Neural cell (in vitro differentiated cells): ENCODE measurements around the gene RRH. TPM values are rescaled to one million over a fixed set of nuclear protein-coding genes. Genes with fewer than 3 reads are reported as not detected.

Experiments used
- H2AFZ ChIP-seq: fragments of 200-600, 300-800 bp; sonication (generic), shearing (Covaris generic); 2 replicates; pipeline ENCODE4 v1.6.0; 2014; ENCODE audit warnings: low read depth, mild to moderate bottlenecking, antibody characterized with exemption, low read length, moderate library complexity
- H3F3A ChIP-seq: fragments of 200-600 bp; shearing (Covaris generic); 2 replicates; pipeline ENCODE4 v1.6.1; 2016; ENCODE audit warnings: mild to moderate bottlenecking, moderate library complexity, mixed read lengths, antibody characterized with exemption, low read length; ENCODE audit not compliant: insufficient read depth, poor library complexity, severe bottlenecking
- H3K27ac ChIP-seq: fragments of 200-600, 300-800 bp; sonication (generic), shearing (Covaris generic); 2 replicates; pipeline ENCODE4 v1.5.1; 2014; ENCODE audit warnings: mild to moderate bottlenecking, low read length, moderate library complexity
- H3K27me3 ChIP-seq: fragments of 300-800, 200-600 bp; sonication (generic), shearing (Covaris generic); 2 replicates; pipeline ENCODE4 v1.6.0; 2014; ENCODE audit warnings: mild to moderate bottlenecking, low read depth, low read length, moderate library complexity; ENCODE audit not compliant: insufficient read depth
- H3K36me3 ChIP-seq: fragments of 300-800, 200-600 bp; sonication (generic), shearing (Covaris generic); 2 replicates; pipeline ENCODE4 v1.5.1; 2014; ENCODE audit warnings: mild to moderate bottlenecking, antibody characterized with exemption, low read length, moderate library complexity; ENCODE audit not compliant: insufficient read depth
- H3K4me2 ChIP-seq: fragments of 300-800, 200-600 bp; sonication (generic), shearing (Covaris generic); 2 replicates; pipeline ENCODE4 v1.6.0; 2014; ENCODE audit warnings: mild to moderate bottlenecking, low read length
- H3K4me3 ChIP-seq: fragments of 300-800, 200-600 bp; sonication (generic), shearing (Covaris generic); 2 replicates; pipeline ENCODE4 v1.5.1; 2014; ENCODE audit warnings: mild to moderate bottlenecking, low read length, moderate library complexity
- H3K79me2 ChIP-seq: fragments of 200-600 bp; shearing (Covaris generic); replicated peaks from 2 replicates; pipeline ENCODE4 v1.6.0; 2014; ENCODE audit warnings: mild to moderate bottlenecking, low read length, moderate library complexity; ENCODE audit not compliant: insufficient read depth
- H3K9ac ChIP-seq: fragments of 300-800, 200-600 bp; sonication (generic), shearing (Covaris generic); 2 replicates; pipeline ENCODE4 v1.6.1; 2016; ENCODE audit warnings: mild to moderate bottlenecking, low read length, mixed read lengths
- H3K9me2 ChIP-seq: fragments of 200-600 bp; shearing (Covaris generic); 2 replicates; pipeline ENCODE4 v1.6.1; 2016; ENCODE audit warnings: mild to moderate bottlenecking, low read length, mixed read lengths; ENCODE audit not compliant: insufficient read depth
- H3K9me3 ChIP-seq: fragments of 200-600, 300-800 bp; sonication (generic), shearing (Covaris generic); 2 replicates; pipeline ENCODE4 v1.6.1; 2016; ENCODE audit warnings: mild to moderate bottlenecking, mixed run types, low read length, moderate library complexity, mixed read lengths
- H4K20me1 ChIP-seq: fragments of 200-600 bp; shearing (Covaris generic); 2 replicates; pipeline ENCODE4 v1.6.1; 2016; ENCODE audit warnings: mild to moderate bottlenecking, mixed run types; ENCODE audit not compliant: insufficient read depth
- EP300 ChIP-seq: fragments of 450-650 bp; conservative IDR thresholded peaks from 2 replicates; pipeline ENCODE4 v1.6.1; 2014; ENCODE audit warnings: antibody characterized with exemption, mild to moderate bottlenecking, moderate library complexity; ENCODE audit not compliant: poor library complexity, severe bottlenecking
- EZH2 ChIP-seq: fragments of 200-600, 300-800 bp; shearing (Covaris generic), sonication (generic); IDR thresholded peaks from 2 replicates; pipeline ENCODE4 v1.6.1; 2014; ENCODE audit warnings: antibody characterized with exemption, low read length, borderline replicate concordance, mild to moderate bottlenecking; ENCODE audit not compliant: insufficient read depth, poor library complexity, severe bottlenecking
- MXI1 ChIP-seq: fragments of 450-650 bp; conservative IDR thresholded peaks from 2 replicates; pipeline ENCODE4 v1.6.1; 2014; ENCODE audit warnings: antibody characterized with exemption, mild to moderate bottlenecking; ENCODE audit not compliant: poor library complexity, severe bottlenecking
- POLR2AphosphoS5 ChIP-seq: IDR thresholded peaks from 2 replicates; pipeline ENCODE4 v1.6.1; 2012
- RAD21 ChIP-seq: fragments of 450-650 bp; conservative IDR thresholded peaks from 2 replicates; pipeline ENCODE4 v1.6.1; 2014; ENCODE audit warnings: antibody characterized with exemption, mild to moderate bottlenecking, moderate library complexity
- SMC3 ChIP-seq: fragments of 450-650 bp; conservative IDR thresholded peaks from 2 replicates; pipeline ENCODE4 v1.6.1; 2014; ENCODE audit warnings: antibody characterized with exemption, mild to moderate bottlenecking, moderate library complexity; ENCODE audit not compliant: poor library complexity
- TAF1 ChIP-seq: IDR thresholded peaks from 2 replicates; pipeline ENCODE4 v1.6.1; 2012; ENCODE audit warnings: low read depth
- polyA plus RNA-seq: library from polyadenylated mRNA; depleted of rRNA; stranded (reverse); fragments of >200 nt; gene quantifications from 2 replicates; pipeline ENCODE4 v1.2.3, GENCODE V29; 2014
- TF ChIP-seq, protein P1 (sequence below): IDR thresholded peaks from 2 replicates; pipeline ENCODE4 v1.6.1; 2012; ENCODE audit warnings: borderline replicate concordance
- TF ChIP-seq, protein P2 (sequence below): fragments of 450-650 bp; IDR thresholded peaks from 2 replicates; pipeline ENCODE4 v1.5.1; 2014; ENCODE audit warnings: antibody characterized with exemption, mild to moderate bottlenecking, moderate library complexity; ENCODE audit not compliant: poor library complexity, severe bottlenecking

Gene RRH
- polyA plus RNA-seq, 1 donor from 2014 or later: 1.2 TPM

DNA sequence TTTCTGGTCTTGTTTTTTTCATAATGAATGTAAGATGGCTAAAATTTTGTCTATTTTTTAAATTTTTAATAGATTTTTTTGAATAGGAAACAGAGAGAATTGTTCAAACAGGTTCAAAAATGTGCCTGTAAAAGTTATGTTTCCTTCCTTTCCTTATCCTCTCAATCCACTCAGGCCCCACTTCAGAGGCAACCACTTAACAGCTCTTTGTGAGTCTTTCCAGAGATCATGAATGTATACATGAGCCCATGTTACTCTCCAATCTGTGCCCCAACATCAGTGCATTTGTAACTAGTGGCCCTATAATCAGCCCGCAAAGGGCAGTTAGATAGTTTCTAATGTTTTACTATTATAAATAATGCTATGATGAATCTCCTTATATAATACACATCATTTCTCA lies 40.0 kb upstream of the RRH start:
- H3K79me2 ChIP-seq: no peaks in the 10 kb centered on the region

DNA sequence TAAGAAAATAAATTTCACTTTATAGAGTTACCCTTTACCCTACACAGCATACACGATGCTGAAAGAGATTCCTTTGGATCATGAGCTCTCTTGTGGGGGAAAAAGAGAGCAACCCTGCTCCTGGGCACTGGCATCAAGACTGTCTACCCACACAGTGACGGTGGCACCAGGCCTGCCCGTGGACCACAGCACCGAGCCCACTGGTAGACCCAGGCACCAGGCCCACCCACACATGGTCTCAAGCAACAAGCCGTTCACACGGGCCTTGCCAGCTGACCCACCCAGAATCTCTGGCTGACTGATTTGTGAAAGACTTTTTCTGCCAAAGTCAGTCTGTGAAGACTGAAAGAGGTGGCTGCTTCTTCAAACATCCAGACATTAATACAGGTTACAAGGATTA lies 32.7 kb upstream of the RRH start:
- Histone ChIP-seq H3K4me3 (no peak overlapping the region), H3K36me3 (no peaks in the 10 kb centered on the region), H3K27ac (no peak overlapping the region), H3K27me3 (no peaks in the 10 kb centered on the region), H2AFZ (no peak overlapping the region), H3K79me2 (no peaks in the 10 kb centered on the region), H3K4me2 (no peak overlapping the region), H3K9ac (no peak overlapping the region), H3F3A (no peaks in the 10 kb centered on the region), H3K9me2 (no peaks in the 10 kb centered on the region), H3K9me3 (no peaks in the 10 kb centered on the region), H4K20me1 (no peaks in the 10 kb centered on the region)
- no peak for TF ChIP-seq POLR2AphosphoS5
- no peak for TF ChIP-seq MXI1
- TF ChIP-seq, protein P1, sequence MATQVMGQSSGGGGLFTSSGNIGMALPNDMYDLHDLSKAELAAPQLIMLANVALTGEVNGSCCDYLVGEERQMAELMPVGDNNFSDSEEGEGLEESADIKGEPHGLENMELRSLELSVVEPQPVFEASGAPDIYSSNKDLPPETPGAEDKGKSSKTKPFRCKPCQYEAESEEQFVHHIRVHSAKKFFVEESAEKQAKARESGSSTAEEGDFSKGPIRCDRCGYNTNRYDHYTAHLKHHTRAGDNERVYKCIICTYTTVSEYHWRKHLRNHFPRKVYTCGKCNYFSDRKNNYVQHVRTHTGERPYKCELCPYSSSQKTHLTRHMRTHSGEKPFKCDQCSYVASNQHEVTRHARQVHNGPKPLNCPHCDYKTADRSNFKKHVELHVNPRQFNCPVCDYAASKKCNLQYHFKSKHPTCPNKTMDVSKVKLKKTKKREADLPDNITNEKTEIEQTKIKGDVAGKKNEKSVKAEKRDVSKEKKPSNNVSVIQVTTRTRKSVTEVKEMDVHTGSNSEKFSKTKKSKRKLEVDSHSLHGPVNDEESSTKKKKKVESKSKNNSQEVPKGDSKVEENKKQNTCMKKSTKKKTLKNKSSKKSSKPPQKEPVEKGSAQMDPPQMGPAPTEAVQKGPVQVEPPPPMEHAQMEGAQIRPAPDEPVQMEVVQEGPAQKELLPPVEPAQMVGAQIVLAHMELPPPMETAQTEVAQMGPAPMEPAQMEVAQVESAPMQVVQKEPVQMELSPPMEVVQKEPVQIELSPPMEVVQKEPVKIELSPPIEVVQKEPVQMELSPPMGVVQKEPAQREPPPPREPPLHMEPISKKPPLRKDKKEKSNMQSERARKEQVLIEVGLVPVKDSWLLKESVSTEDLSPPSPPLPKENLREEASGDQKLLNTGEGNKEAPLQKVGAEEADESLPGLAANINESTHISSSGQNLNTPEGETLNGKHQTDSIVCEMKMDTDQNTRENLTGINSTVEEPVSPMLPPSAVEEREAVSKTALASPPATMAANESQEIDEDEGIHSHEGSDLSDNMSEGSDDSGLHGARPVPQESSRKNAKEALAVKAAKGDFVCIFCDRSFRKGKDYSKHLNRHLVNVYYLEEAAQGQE: no peak
- TF ChIP-seq, protein P2, sequence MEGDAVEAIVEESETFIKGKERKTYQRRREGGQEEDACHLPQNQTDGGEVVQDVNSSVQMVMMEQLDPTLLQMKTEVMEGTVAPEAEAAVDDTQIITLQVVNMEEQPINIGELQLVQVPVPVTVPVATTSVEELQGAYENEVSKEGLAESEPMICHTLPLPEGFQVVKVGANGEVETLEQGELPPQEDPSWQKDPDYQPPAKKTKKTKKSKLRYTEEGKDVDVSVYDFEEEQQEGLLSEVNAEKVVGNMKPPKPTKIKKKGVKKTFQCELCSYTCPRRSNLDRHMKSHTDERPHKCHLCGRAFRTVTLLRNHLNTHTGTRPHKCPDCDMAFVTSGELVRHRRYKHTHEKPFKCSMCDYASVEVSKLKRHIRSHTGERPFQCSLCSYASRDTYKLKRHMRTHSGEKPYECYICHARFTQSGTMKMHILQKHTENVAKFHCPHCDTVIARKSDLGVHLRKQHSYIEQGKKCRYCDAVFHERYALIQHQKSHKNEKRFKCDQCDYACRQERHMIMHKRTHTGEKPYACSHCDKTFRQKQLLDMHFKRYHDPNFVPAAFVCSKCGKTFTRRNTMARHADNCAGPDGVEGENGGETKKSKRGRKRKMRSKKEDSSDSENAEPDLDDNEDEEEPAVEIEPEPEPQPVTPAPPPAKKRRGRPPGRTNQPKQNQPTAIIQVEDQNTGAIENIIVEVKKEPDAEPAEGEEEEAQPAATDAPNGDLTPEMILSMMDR: no peak
- TF ChIP-seq EP300: no peak
- no peak for TF ChIP-seq RAD21
- TF ChIP-seq EZH2: no peak
- TF ChIP-seq TAF1: no peak
- no peak for TF ChIP-seq SMC3

More for the DNA sequence above, 40.0 kb upstream of the RRH start:
- Histone ChIP-seq H3K27me3 (no peaks in the 10 kb centered on the region), H3K9me3 (no peaks in the 10 kb centered on the region), H3K4me3 (no peak overlapping the region), H3K27ac (no peak overlapping the region), H3K36me3 (no peaks in the 10 kb centered on the region), H3K4me2 (no peak overlapping the region), H3F3A (no peaks in the 10 kb centered on the region), H3K9ac (no peak overlapping the region), H3K9me2 (no peaks in the 10 kb centered on the region), H2AFZ (no peak overlapping the region), H4K20me1 (no peaks in the 10 kb centered on the region)
- no peak for TF ChIP-seq EP300
- no peak for TF ChIP-seq SMC3
- no peak for TF ChIP-seq RAD21
- TF ChIP-seq, protein P1: no peak
- TF ChIP-seq TAF1: no peak
- TF ChIP-seq MXI1: no peak
- no peak for TF ChIP-seq EZH2
- TF ChIP-seq, protein P2: no peak
- TF ChIP-seq POLR2AphosphoS5: no peak
